Left ventricle myocardium superior (tissue), 1 donor: ENCODE data around the gene ODF4. TPM values are rescaled to one million over a fixed set of nuclear protein-coding genes. Genes with fewer than 3 reads are reported as not detected.

Source experiments
- ATAC-seq: fragments of 200-7000 bp; cut with Tn5 transposase; one replicate; pipeline ENCODE4 v1.9.1; 2020; ENCODE audit warnings: mild to moderate bottlenecking, moderate library complexity
- DNase-seq: peaks from one replicate; pipeline ENCODE4 v3.0.0-alpha.2; 2020
- intact Hi-C: fragments of 100-400 bp; cut with micrococcal nuclease; formaldehyde crosslinking; loops from one replicate; pipeline ENCODE4 v1.11.0; 2022
- long read RNA-seq: library from polyadenylated mRNA; unstranded; transcript quantifications from one replicate; pipeline ENCODE4 v2.0.0, GENCODE V29; 2021
- total RNA-seq: library from RNA; stranded (reverse); fragmentation: NEBNext Ultra II Directional; extraction: Animal tissue kit (Norgen Biotek cat#: 25700); gene quantifications from one replicate; pipeline ENCODE4 v1.2.1, GENCODE V29; 2021
- donor health status: DM: no; HTN: yes; CAD: no; lungs with severe emphysema.

Gene ODF4, protein sequence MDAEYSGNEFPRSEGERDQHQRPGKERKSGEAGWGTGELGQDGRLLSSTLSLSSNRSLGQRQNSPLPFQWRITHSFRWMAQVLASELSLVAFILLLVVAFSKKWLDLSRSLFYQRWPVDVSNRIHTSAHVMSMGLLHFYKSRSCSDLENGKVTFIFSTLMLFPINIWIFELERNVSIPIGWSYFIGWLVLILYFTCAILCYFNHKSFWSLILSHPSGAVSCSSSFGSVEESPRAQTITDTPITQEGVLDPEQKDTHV
- not detected for total RNA-seq
- long read RNA-seq = 0 reads

GRCh38 chr17:8339540-8339939, at the start of gene ODF4:
TSS of gene ODF4 (plus strand) at chr17:8339840. CDS start at chr17:8340052, 212 bp downstream.
- intact Hi-C loops = no loop called here

DNA sequence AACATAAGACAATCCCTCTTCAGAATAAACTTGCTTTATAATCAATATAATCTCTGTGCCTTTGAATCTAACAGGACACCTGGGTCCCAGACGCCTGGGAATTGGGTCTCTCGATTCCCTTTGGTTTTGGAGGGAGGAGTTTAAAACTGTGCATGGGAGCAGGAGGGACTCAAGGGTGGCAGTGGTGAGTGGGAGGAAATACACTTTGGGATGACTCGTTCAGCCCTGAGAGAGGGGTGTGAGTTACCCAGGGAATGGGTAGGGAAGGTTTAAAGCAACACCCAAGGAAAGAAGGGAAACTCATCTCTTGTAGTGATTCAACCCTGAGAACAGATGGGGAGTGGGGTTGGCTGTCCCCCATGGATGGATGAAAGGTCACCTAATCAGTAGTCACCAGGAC, 49.6 kb upstream of the ODF4 start:
- ATAC-seq = no peak
- intact Hi-C loops = no loop called here
- DNase-seq = no peak

More at GRCh38 chr17:8339540-8339939, at the start of gene ODF4:
- no peak for DNase-seq
- ATAC-seq = no peak

DNA sequence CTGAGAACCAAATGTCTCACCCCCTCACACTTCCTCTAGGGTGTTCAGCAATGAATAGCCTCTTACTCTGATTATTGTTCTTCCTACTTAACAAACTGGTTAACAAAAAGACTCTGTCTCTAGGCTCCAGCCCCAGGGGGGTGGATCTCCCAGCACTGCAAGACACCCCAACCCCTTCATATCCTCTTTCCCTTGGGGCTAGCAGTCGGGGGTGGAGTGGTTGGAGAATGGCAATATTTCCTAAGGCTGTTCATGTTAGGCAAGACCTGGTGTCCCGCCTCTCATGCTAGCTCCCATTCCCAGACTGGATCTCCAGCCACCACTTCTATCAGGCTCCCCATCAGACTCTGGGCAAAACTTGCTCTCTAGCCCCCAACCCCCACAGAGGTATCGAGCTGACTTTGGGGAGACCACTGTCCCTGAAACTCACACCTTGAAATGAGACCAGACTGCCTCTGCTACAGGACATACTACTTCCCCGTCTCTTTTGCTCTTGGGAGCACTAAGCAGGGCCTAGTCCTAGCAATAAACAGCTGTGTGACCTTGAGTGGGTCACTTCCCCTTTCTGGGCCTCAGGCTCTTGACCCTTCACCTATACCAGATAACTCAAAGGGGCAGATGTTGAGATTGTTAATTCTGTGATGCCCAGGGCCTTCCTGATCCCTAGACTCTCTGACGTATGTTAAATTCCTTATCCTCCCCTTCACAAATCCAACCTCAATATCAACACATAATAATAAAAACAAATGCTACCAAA, 46.8 kb upstream of the ODF4 start:
- ATAC-seq (no peak), DNase-seq (no peak)
- intact Hi-C loops = no loop called here

DNA sequence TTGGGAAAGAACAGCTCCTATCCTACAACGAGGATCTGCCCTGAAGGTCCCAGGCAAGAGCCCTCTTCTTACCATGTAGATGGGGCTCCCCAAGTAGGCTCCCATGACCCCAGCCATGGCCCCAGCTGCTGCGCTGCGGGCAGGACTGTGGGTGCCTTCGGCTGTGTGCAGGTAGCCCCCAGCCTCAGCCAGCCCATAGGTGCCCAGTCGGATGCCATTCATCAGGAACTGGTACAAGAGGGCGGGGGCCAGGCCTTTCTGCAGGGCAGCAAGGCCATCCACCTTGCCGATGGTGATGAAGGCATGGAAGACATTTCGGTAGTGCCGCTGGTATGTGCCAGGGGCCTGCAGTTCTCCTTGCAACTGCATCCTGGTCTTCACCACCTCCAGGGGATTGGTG, 45.3 kb upstream of the ODF4 start:
- no peak for DNase-seq
- ATAC-seq = no peak
- intact Hi-C loops = no loop called here

- DNase-seq = no peak
- ATAC-seq = peak; percentile 14
- intact Hi-C loops = no loop called here
Measured at GRCh38 chr17:8294814-8295316, 44.8 kb upstream of the ODF4 start.

- DNase-seq (no peak), ATAC-seq (no peak)
- intact Hi-C loops = no loop called here
Measured at GRCh38 chr17:8300226-8300625, 39.4 kb upstream of the ODF4 start.

DNA sequence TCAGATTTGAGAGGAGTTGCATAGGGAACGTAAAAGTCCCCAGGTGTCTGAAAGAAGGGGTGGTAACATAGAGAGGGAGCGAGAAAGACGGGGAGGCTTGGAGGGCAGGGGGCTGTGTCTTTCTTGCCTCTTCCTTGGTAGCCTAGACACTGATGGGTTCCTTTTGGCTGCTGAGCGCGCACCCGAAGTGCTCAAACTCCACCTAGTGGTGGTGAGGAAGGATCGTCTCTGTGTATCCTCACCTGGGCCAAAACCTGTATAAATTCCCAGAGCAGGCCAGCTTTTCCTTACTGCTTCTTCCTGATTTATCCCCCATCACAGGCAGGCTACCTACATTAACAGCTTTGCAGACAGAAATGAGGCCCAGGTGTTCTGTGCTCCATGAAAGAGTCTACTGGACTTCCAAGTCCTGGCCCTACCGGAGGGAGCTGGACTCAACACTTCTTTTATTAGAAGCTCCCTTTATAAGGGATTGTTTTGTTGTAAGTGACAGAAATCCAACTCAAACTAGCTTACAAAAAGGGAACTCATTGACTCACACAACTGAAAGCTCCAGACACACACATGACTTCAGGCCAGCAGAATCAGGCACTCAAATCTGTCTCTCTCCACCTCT, 38.9 kb upstream of the ODF4 start:
- intact Hi-C loops = no loop called here
- DNase-seq (peak; percentile 52), ATAC-seq (peak; percentile 87)

GRCh38 chr17:8310601-8311123, 29.0 kb upstream of the ODF4 start:
- DNase-seq (no peak), ATAC-seq (peak; percentile 75)
- intact Hi-C loops = no loop called here

- intact Hi-C loops = no loop called here
- ATAC-seq (peak; percentile 62), DNase-seq (peak; percentile 42)
Measured at GRCh38 chr17:8311131-8311790, 28.4 kb upstream of the ODF4 start.

DNA sequence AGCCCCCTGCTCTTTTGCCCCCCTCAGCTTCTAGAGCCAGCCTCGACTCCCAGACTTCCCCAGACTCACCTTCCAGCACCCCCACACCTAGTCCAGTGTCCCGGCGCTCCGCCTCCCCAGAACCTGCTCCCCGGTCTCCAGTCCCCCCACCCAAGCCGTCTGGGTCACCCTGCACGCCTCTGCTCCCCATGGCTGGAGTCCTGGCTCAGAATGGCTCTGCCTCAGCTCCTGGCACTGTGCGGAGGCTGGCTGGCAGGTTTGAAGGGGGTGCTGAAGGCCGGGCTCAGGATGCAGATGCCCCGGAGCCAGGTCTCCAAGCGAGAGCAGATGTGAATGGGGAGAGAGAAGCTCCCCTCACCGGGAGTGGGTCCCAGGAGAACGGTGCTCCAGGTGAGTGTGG, 27.4 kb upstream of the ODF4 start:
- DNase-seq (no peak), ATAC-seq (no peak)
- intact Hi-C loops = no loop called here

DNA sequence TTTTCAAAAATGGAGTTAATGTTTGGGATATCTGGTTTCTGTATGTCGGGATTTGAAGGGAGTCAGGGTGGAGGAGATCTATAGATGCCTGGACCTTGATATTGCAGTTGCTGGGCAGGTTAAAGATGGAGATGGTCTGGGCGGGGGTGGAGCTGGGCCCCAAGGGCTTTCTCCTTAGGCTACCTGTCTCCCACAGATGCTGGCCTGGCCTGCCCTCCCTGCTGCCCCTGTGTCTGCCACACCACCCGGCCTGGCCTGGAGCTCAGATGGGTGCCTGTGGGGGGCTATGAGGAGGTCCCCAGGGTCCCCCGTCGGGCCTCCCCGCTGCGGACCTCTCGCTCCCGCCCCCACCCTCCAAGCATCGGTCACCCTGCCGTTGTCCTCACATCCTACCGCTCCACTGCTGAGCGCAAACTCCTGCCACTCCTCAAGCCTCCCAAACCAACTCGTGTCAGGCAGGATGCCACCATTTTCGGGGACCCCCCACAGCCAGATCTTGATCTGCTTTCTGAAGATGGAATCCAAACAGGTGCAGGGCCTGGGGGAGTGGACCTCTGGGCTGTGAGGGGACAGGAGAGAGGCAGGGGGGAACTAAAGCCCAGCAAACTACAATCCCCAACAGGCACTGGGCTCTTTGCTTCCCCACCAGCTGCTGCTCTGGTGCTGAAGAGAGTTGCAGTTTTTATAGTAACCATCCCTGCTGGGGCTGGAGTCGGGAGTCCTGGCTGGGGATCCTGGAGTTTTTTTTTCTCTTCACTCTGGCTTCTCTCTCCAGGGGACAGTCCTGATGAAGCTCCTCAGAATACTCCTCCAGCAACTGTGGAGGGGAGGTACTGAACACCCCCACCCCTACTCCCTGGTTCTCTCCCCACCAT, 26.7 kb upstream of the ODF4 start:
- intact Hi-C loops = no loop called here
- no peak for DNase-seq
- ATAC-seq = no peak

DNA sequence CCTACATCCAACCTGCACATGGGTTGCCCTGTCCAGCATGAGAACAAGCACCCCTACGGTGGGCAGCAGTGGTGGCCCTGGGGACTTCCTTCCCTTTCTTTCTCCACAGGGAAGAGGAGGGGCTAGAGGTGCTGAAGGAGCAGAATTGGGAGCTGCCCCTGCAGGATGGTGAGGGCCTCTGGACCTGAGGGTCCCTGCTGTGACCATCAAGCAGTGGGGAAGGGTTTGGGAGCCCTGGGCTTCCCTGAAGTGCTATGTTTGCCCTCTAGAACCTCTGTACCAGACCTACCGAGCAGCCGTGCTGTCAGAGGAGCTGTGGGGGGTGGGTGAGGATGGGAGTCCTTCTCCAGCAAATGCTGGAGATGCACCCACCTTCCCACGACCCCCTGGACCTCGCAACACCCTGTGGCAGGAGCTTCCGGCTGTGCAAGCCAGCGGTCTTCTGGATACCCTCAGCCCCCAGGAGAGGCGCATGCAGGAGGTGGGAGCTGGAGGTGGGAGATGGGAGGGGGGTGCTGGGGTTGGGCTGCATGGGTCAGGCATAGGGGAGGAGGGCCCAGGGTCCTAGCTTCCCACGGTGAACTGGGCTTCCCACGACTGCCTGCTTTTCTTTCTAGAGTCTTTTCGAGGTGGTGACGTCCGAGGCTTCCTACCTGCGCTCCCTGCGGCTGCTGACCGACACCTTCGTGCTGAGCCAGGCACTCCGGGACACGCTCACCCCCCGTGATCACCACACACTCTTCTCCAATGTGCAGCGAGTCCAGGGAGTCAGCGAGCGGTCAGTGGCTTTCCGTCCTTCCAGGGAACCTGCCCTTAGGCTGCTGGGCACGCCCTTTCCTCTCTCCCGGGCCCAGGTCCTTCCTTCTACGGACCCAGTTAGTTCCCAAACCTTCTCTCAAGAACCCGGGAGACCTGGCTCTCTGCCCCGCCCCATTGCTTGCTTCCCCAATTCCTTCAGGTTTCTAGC, 24.6 kb upstream of the ODF4 start:
- ATAC-seq = no peak
- intact Hi-C loops = no loop called here
- DNase-seq = no peak

- ATAC-seq (no peak), DNase-seq (no peak)
- intact Hi-C loops = no loop called here
Measured at GRCh38 chr17:8315764-8316217, 23.8 kb upstream of the ODF4 start.

DNA sequence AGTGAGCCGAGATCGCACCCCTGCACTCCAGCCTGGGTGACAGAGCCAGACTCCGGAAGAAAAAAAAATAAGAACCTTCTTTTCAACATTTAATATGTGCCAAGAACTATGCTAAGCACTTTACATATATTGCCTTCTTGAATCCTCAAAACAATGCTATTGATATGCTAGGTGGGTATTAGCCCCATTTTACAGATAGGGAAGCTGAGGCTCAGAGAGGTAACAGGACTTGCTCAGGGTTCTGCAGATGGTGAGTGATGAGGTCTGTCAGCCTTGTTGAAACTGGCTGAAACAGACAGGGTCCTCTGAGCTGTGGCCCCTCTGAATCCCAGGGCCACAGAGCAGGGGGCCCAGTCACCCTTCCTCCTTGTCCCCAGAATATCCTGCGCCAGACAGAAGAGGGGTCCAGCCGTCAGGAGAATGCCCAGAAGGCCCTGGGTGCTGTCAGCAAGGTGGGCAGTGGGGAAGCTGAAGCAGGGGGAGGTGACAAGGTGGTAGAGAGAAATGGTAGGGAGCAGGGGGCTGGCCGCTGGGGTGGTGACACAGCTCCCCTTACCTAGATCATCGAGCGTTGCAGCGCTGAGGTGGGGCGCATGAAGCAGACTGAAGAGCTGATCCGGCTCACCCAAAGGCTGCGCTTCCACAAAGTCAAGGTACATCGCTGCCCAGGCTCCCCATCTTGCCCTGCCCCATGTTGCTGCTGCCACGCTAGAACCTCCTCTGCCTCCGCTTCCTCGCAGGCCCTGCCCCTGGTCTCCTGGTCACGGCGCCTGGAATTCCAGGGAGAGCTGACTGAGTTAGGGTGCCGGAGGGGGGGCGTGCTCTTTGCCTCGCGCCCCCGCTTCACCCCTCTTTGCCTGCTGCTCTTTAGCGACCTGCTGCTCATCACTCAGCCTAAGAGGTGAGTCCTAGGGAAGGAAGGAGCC, 21.4 kb upstream of the ODF4 start:
- ATAC-seq (no peak), DNase-seq (no peak)
- intact Hi-C loops = no loop called here

GRCh38 chr17:8320262-8320661, 19.4 kb upstream of the ODF4 start:
- no peak for ATAC-seq
- intact Hi-C loops = no loop called here
- DNase-seq = no peak

DNA sequence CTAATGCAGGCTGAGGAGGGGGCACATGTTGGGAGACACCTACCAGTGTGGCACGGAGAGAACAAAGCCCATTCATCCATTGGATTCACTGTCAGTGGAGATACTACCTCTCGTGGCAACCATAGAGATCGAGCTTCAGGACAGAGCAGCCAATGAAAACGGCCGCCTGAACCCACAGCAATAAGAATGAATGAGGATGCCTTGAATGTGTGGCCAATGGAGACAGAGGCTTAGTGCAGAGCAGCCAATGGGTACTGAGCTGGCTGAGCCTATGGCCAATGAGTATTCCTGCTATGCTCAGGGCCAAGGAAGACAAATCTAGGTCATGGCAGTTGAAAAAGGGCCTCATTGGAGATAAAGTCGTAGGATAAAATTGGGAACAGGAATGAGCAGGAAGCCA, 18.6 kb upstream of the ODF4 start:
- intact Hi-C loops = no loop called here
- DNase-seq (no peak), ATAC-seq (no peak)
